Measurements from ENCODE around the gene MCM7. TPM values are rescaled to one million over a fixed set of nuclear protein-coding genes. Genes with fewer than 3 reads are reported as not detected.

Gene MCM7
- total and polyA plus RNA-seq, 2 of the 13 experiments (the other 11 are each of a cell fraction or from before 2014, with no cell fraction given) = 84.5 to 214 TPM

GRCh38 chr7:100101016-100101862 is at the start of gene MCM7, which contains the start of gene AP4M1 (continued):
- TF ChIP-seq ZBTB46 (CRISPR knock-in tag; IDR thresholded peaks at IDR 0.05; ENCODE audit: borderline replicate concordance) (no peak), RARG (CRISPR knock-in tag; IDR thresholded peaks at IDR 0.05; ENCODE audit: low read depth) (no peak), TSC22D2 (CRISPR knock-in tag; IDR thresholded peaks at IDR 0.05; ENCODE audit: borderline replicate concordance) (no peak), ISX (CRISPR knock-in tag; conservative IDR thresholded peaks at IDR 0.05) (0 out of 2 replicates have a peak, but pooled peaks have one; percentile 13), SSRP1 (CRISPR knock-in tag; IDR thresholded peaks at IDR 0.05) (no peak), JARID2 (CRISPR knock-in tag; IDR thresholded peaks at IDR 0.05; ENCODE audit: insufficient replicate concordance) (no peak), SIN3B (IDR thresholded peaks at IDR 0.05; ENCODE audit: low read length) (peak; percentile 92), KDM4B (CRISPR knock-in tag; IDR thresholded peaks at IDR 0.05) (no peak), ZUFSP (CRISPR knock-in tag; IDR thresholded peaks at IDR 0.05; ENCODE audit: borderline replicate concordance) (no peak), PAWR (CRISPR knock-in tag; IDR thresholded peaks at IDR 0.05; ENCODE audit: borderline replicate concordance) (no peak), SYNCRIP (IDR thresholded peaks at IDR 0.05; ENCODE audit: insufficient read depth, low read depth, low read length) (no peak), SP4 (CRISPR knock-in tag; IDR thresholded peaks at IDR 0.05) (peak; percentile 77), ZNF766 (CRISPR knock-in tag; IDR thresholded peaks at IDR 0.05; ENCODE audit: borderline replicate concordance) (no peak), MXD4 (CRISPR knock-in tag; IDR thresholded peaks at IDR 0.05) (no peak; the same call in 1 of the 2 replicates), MTA1 (CRISPR knock-in tag; IDR thresholded peaks at IDR 0.05; ENCODE audit: borderline replicate concordance) (no peak), ZNF619 (CRISPR knock-in tag; IDR thresholded peaks at IDR 0.05) (no peak), KMT2A (CRISPR knock-in tag; IDR thresholded peaks at IDR 0.05) (no peak), ZNF782 (CRISPR knock-in tag; IDR thresholded peaks at IDR 0.05; ENCODE audit: borderline replicate concordance) (0 out of 2 replicates have a peak, but pooled peaks have one; percentile 55)
- TF ChIP-seq, protein P1, sequence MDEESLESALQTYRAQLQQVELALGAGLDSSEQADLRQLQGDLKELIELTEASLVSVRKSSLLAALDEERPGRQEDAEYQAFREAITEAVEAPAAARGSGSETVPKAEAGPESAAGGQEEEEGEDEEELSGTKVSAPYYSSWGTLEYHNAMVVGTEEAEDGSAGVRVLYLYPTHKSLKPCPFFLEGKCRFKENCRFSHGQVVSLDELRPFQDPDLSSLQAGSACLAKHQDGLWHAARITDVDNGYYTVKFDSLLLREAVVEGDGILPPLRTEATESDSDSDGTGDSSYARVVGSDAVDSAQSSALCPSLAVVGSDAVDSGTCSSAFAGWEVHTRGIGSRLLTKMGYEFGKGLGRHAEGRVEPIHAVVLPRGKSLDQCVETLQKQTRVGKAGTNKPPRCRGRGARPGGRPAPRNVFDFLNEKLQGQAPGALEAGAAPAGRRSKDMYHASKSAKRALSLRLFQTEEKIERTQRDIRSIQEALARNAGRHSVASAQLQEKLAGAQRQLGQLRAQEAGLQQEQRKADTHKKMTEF (CRISPR knock-in tag; IDR thresholded peaks at IDR 0.05) = peak; percentile 37; the same call in 1 of the 2 replicates
- TF ChIP-seq, protein P2, sequence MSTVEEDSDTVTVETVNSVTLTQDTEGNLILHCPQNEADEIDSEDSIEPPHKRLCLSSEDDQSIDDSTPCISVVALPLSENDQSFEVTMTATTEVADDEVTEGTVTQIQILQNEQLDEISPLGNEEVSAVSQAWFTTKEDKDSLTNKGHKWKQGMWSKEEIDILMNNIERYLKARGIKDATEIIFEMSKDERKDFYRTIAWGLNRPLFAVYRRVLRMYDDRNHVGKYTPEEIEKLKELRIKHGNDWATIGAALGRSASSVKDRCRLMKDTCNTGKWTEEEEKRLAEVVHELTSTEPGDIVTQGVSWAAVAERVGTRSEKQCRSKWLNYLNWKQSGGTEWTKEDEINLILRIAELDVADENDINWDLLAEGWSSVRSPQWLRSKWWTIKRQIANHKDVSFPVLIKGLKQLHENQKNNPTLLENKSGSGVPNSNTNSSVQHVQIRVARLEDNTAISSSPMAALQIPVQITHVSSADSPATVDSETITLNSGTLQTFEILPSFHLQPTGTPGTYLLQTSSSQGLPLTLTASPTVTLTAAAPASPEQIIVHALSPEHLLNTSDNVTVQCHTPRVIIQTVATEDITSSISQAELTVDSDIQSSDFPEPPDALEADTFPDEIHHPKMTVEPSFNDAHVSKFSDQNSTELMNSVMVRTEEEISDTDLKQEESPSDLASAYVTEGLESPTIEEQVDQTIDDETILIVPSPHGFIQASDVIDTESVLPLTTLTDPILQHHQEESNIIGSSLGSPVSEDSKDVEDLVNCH (CRISPR knock-in tag; IDR thresholded peaks at IDR 0.05) = no peak
- TF ChIP-seq, protein P3, sequence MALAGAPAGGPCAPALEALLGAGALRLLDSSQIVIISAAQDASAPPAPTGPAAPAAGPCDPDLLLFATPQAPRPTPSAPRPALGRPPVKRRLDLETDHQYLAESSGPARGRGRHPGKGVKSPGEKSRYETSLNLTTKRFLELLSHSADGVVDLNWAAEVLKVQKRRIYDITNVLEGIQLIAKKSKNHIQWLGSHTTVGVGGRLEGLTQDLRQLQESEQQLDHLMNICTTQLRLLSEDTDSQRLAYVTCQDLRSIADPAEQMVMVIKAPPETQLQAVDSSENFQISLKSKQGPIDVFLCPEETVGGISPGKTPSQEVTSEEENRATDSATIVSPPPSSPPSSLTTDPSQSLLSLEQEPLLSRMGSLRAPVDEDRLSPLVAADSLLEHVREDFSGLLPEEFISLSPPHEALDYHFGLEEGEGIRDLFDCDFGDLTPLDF (CRISPR knock-in tag; IDR thresholded peaks at IDR 0.05) = peak; percentile 95

Measured in HepG2 (cell line).